GM23338 (cell line): ENCODE results near the gene HNRNPUL2. TPM values are rescaled to one million over a fixed set of nuclear protein-coding genes. Genes with fewer than 3 reads are reported as not detected.

Experiments used
- ATAC-seq: fragments of 200-7000 bp; cut with Tn5 transposase; 3 replicates; pipeline ENCODE4 v1.9.1; 2020
- DNase-seq: peaks from one replicate; pipeline ENCODE4 v3.0.0-alpha.2; 2015; ENCODE audit warnings: low spot score
- H2AFZ ChIP-seq: fragments of 200-600 bp; sonication (generic); 2 replicates; pipeline ENCODE4 v1.8.0; 2016; ENCODE audit warnings: antibody characterized with exemption, mild to moderate bottlenecking, moderate library complexity
- H3F3A ChIP-seq: fragments of 200-600 bp; sonication (generic); replicated peaks from 2 replicates; pipeline ENCODE4 v1.8.0; 2017; ENCODE audit warnings: antibody characterized with exemption, mixed run types, low read depth
- H3K27ac ChIP-seq: fragments of 200-600 bp; sonication (generic); 2 replicates; pipeline ENCODE4 v1.6.1; 2016; ENCODE audit warnings: low read depth
- H3K27me3 ChIP-seq: fragments of 200-600 bp; sonication (generic); 2 replicates; pipeline ENCODE4 v1.8.0; 2016; ENCODE audit warnings: mild to moderate bottlenecking, mixed run types, moderate library complexity; ENCODE audit not compliant: insufficient read depth
- H3K36me3 ChIP-seq: fragments of 200-600 bp; sonication (generic); 2 replicates; pipeline ENCODE4 v1.8.0; 2016; ENCODE audit warnings: mild to moderate bottlenecking; ENCODE audit not compliant: insufficient read depth
- H3K4me1 ChIP-seq: fragments of 200-600 bp; sonication (generic); 2 replicates; pipeline ENCODE4 v1.8.0; 2016; ENCODE audit warnings: mild to moderate bottlenecking, moderate library complexity; ENCODE audit not compliant: insufficient read depth
- H3K4me2 ChIP-seq: fragments of 200-600 bp; sonication (generic); 2 replicates; pipeline ENCODE4 v1.7.1; 2017; ENCODE audit warnings: mixed run types
- H3K4me3 ChIP-seq: fragments of 200-600 bp; sonication (generic); 2 replicates; pipeline ENCODE4 v1.6.1; 2016; ENCODE audit warnings: mixed run types
- H3K79me2 ChIP-seq: fragments of 200-600 bp; sonication (generic); replicated peaks from 2 replicates; pipeline ENCODE4 v1.8.0; 2017; ENCODE audit warnings: mild to moderate bottlenecking; ENCODE audit not compliant: insufficient read depth
- H3K9me2 ChIP-seq: fragments of 200-600 bp; sonication (generic); 2 replicates; pipeline ENCODE4 v1.8.0; 2017; ENCODE audit not compliant: insufficient read depth
- H4K20me1 ChIP-seq: fragments of 200-600 bp; sonication (generic); replicated peaks from 2 replicates; pipeline ENCODE4 v1.8.0; 2017; ENCODE audit warnings: mild to moderate bottlenecking; ENCODE audit not compliant: insufficient read depth
- H3K27ac Mint-ChIP-seq: 2 replicates; pipeline ENCODE4 v1.8.0; 2020; ENCODE audit warnings: inconsistent platforms, mild to moderate bottlenecking, moderate library complexity, mixed read lengths
- H3K27me3 Mint-ChIP-seq: 3 replicates; pipeline ENCODE4 v1.8.0; 2022; ENCODE audit warnings: low read depth, mild to moderate bottlenecking, moderate library complexity, mixed read lengths, inconsistent platforms; ENCODE audit not compliant: insufficient read depth, poor library complexity
- H3K36me3 Mint-ChIP-seq: 3 replicates; pipeline ENCODE4 v1.8.0; 2021; ENCODE audit warnings: low read depth, mild to moderate bottlenecking, inconsistent platforms, moderate library complexity, mixed read lengths
- H3K4me1 Mint-ChIP-seq: 3 replicates; pipeline ENCODE4 v1.8.0; 2020; ENCODE audit warnings: mild to moderate bottlenecking, inconsistent platforms, mixed read lengths
- H3K4me3 Mint-ChIP-seq: 3 replicates; pipeline ENCODE4 v1.8.0; 2021; ENCODE audit warnings: moderate library complexity, mild to moderate bottlenecking, inconsistent platforms, mixed read lengths
- H3K9me3 Mint-ChIP-seq: 3 replicates; pipeline ENCODE4 v1.8.0; 2020; ENCODE audit warnings: moderate library complexity, mild to moderate bottlenecking, inconsistent platforms, mixed read lengths
- CTCF ChIP-seq, 2 experiments: fragments of 200-600 bp in 1 of 2; sonication (generic) in 1 of 2; conservative IDR thresholded peaks; 2 replicates each; pipeline versions ENCODE4 v1.5.1 to v1.6.1; 2016 to 2017; ENCODE audit warnings: antibody characterized with exemption in 2 of 2, low read depth in 2 of 2, mild to moderate bottlenecking in 2 of 2, moderate library complexity in 1 of 2
- ETS1 ChIP-seq: IDR thresholded peaks from 2 replicates; pipeline ENCODE4 v1.6.1; 2016; ENCODE audit warnings: antibody characterized with exemption
- EZH2 ChIP-seq: fragments of 200-600 bp; sonication (generic); IDR thresholded peaks from one replicate; pipeline ENCODE4 v1.8.0; 2017; ENCODE audit warnings: antibody characterized with exemption, mild to moderate bottlenecking, low read depth; ENCODE audit not compliant: unreplicated experiment
- POLR2AphosphoS5 ChIP-seq: IDR thresholded peaks from 2 replicates; pipeline ENCODE4 v1.6.1; 2016; ENCODE audit warnings: antibody characterized with exemption, low read depth
- ZNF114 ChIP-seq: fragments of 250-450 bp; sonication (Bioruptor Pico); IDR thresholded peaks from 2 replicates; pipeline ENCODE4 v1.5.0; 2020; ENCODE audit warnings: mild to moderate bottlenecking, moderate library complexity
- ZNF331 ChIP-seq: fragments of 250-450 bp; sonication (Bioruptor Pico); IDR thresholded peaks from 2 replicates; pipeline ENCODE4 v1.5.0; 2020; ENCODE audit warnings: low read depth, mild to moderate bottlenecking, moderate library complexity
- polyA plus RNA-seq: library from polyadenylated mRNA; unstranded; fragments of >200 nt; fragmentation: Nextera tagmentation; extraction: Ambion mirVana; gene quantifications from 2 replicates; pipeline ENCODE4 v1.2.1, GENCODE V29; 2016
- total RNA-seq: library from RNA; depleted of rRNA; stranded (reverse); fragments of >200 nt; shearing (Covaris generic); gene quantifications from 2 replicates; pipeline ENCODE4 v1.2.3, GENCODE V29; 2014
- TF ChIP-seq, protein P1 (sequence below): fragments of 250-450 bp; sonication (Bioruptor Pico); IDR thresholded peaks from 2 replicates; pipeline ENCODE4 v1.5.0; 2020; ENCODE audit warnings: mild to moderate bottlenecking, moderate library complexity

HNRNPUL2 gene
- total and polyA plus RNA-seq, 2 experiments from 2014 or later, result 9.4 to 18.3 TPM

GRCh38 chr11:62728171-62728988 lies 1.1 kb upstream of the HNRNPUL2 start, which contains the start of gene TTC9C:
Gene TTC9C, plus strand, starts transcription at chr11:62728486. Its CDS starts 363 bp downstream, at chr11:62728849.
- H3K9me2 ChIP-seq, result no peaks in the 10 kb centered on the region
- H3F3A ChIP-seq, result peaks cover 35% of the 10 kb centered on the region
- peaks cover 15% of the 10 kb centered on the region for H3K36me3 ChIP-seq
- peak; percentile 94 for DNase-seq
- H2AFZ ChIP-seq, result peak within 1 kb of the TSS; percentile 33; the same call in 1 of the 2 replicates
- TF ChIP-seq POLR2AphosphoS5, result peak; percentile 76
- no peak for TF ChIP-seq CTCF (conservative IDR thresholded peaks at IDR 0.05; ENCODE audit: low read depth in 2 of 2)
- TF ChIP-seq ETS1, result peak; percentile 67; the same call in 1 of the 2 replicates
- no peaks in the 10 kb centered on the region for H3K27me3 ChIP-seq
- peak within 1 kb of the TSS; percentile 99 for H3K27ac Mint-ChIP-seq
- H3K4me1 Mint-ChIP-seq, result peaks cover 21% of the 10 kb centered on the region
- H3K27me3 Mint-ChIP-seq, result peaks cover 14% of the 10 kb centered on the region
- H3K4me3 ChIP-seq, result peak within 1 kb of the TSS; percentile 59
- H3K4me2 ChIP-seq, result peak within 1 kb of the TSS; percentile 98
- H4K20me1 ChIP-seq, result peaks cover 31% of the 10 kb centered on the region
- peaks cover 24% of the 10 kb centered on the region for H3K4me1 ChIP-seq
- peaks cover 68% of the 10 kb centered on the region for H3K79me2 ChIP-seq
- no peaks in the 10 kb centered on the region; the same call in 2 of the 3 replicates for H3K9me3 Mint-ChIP-seq
- ATAC-seq, result peak; percentile 58
- H3K36me3 Mint-ChIP-seq, result peaks cover 35% of the 10 kb centered on the region
- H3K27ac ChIP-seq, result peak within 1 kb of the TSS; percentile 97
- peak within 1 kb of the TSS; percentile 98 for H3K4me3 Mint-ChIP-seq

DNA sequence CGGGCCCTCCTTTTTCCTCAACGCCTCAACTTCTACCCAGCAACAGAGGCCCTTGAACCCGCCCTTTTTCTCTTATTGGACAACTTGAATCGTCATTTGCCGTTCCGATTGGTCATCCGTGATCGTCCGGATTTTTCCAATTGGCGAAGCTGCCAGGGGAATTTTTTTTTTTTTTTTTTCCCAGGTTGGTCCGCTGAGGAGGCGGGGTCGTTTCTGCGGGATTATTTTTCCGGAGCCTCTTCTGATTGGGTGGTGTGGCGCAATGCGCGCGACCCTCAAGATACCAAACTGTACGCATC lies 564 bp upstream of the HNRNPUL2 start:
- no peaks in the 10 kb centered on the region for H3K9me2 ChIP-seq
- peaks cover 35% of the 10 kb centered on the region for H3K36me3 Mint-ChIP-seq
- H3F3A ChIP-seq, result peaks cover 38% of the 10 kb centered on the region
- peak overlapping the region; percentile 98 for H3K4me2 ChIP-seq
- H3K36me3 ChIP-seq, result peaks cover 21% of the 10 kb centered on the region
- ATAC-seq, result peak; percentile 66
- H3K4me1 Mint-ChIP-seq, result peaks cover 21% of the 10 kb centered on the region
- peaks cover 71% of the 10 kb centered on the region for H3K79me2 ChIP-seq
- H4K20me1 ChIP-seq, result peaks cover 32% of the 10 kb centered on the region
- no peaks in the 10 kb centered on the region for H3K27me3 ChIP-seq
- no peaks in the 10 kb centered on the region; the same call in 2 of the 3 replicates for H3K9me3 Mint-ChIP-seq
- peak overlapping the region; percentile 99 for H3K27ac Mint-ChIP-seq
- DNase-seq, result peak; percentile 99
- H3K27ac ChIP-seq, result peak overlapping the region; percentile 97
- peaks cover 24% of the 10 kb centered on the region for H3K4me1 ChIP-seq
- H2AFZ ChIP-seq, result no peak overlapping the region
- H3K27me3 Mint-ChIP-seq, result peaks cover 14% of the 10 kb centered on the region
- H3K4me3 Mint-ChIP-seq, result peak overlapping the region; percentile 98
- peak overlapping the region; percentile 59 for H3K4me3 ChIP-seq
- no peak for TF ChIP-seq ZNF331
- TF ChIP-seq, protein P1, sequence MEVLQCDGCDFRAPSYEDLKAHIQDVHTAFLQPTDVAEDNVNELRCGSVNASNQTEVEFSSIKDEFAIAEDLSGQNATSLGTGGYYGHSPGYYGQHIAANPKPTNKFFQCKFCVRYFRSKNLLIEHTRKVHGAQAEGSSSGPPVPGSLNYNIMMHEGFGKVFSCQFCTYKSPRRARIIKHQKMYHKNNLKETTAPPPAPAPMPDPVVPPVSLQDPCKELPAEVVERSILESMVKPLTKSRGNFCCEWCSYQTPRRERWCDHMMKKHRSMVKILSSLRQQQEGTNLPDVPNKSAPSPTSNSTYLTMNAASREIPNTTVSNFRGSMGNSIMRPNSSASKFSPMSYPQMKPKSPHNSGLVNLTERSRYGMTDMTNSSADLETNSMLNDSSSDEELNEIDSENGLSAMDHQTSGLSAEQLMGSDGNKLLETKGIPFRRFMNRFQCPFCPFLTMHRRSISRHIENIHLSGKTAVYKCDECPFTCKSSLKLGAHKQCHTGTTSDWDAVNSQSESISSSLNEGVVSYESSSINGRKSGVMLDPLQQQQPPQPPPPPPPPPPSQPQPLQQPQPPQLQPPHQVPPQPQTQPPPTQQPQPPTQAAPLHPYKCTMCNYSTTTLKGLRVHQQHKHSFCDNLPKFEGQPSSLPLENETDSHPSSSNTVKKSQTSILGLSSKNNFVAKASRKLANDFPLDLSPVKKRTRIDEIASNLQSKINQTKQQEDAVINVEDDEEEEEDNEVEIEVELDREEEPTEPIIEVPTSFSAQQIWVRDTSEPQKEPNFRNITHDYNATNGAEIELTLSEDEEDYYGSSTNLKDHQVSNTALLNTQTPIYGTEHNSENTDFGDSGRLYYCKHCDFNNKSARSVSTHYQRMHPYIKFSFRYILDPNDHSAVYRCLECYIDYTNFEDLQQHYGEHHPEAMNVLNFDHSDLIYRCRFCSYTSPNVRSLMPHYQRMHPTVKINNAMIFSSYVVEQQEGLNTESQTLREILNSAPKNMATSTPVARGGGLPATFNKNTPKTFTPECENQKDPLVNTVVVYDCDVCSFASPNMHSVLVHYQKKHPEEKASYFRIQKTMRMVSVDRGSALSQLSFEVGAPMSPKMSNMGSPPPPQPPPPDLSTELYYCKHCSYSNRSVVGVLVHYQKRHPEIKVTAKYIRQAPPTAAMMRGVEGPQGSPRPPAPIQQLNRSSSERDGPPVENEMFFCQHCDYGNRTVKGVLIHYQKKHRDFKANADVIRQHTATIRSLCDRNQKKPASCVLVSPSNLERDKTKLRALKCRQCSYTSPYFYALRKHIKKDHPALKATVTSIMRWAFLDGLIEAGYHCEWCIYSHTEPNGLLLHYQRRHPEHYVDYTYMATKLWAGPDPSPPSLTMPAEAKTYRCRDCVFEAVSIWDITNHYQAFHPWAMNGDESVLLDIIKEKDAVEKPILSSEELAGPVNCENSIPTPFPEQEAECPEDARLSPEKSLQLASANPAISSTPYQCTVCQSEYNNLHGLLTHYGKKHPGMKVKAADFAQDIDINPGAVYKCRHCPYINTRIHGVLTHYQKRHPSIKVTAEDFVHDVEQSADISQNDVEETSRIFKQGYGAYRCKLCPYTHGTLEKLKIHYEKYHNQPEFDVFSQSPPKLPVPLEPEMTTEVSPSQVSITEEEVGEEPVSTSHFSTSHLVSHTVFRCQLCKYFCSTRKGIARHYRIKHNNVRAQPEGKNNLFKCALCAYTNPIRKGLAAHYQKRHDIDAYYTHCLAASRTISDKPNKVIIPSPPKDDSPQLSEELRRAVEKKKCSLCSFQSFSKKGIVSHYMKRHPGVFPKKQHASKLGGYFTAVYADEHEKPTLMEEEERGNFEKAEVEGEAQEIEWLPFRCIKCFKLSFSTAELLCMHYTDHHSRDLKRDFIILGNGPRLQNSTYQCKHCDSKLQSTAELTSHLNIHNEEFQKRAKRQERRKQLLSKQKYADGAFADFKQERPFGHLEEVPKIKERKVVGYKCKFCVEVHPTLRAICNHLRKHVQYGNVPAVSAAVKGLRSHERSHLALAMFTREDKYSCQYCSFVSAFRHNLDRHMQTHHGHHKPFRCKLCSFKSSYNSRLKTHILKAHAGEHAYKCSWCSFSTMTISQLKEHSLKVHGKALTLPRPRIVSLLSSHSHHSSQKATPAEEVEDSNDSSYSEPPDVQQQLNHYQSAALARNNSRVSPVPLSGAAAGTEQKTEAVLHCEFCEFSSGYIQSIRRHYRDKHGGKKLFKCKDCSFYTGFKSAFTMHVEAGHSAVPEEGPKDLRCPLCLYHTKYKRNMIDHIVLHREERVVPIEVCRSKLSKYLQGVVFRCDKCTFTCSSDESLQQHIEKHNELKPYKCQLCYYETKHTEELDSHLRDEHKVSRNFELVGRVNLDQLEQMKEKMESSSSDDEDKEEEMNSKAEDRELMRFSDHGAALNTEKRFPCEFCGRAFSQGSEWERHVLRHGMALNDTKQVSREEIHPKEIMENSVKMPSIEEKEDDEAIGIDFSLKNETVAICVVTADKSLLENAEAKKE (CRISPR knock-in tag), result no peak
- TF ChIP-seq CTCF (conservative IDR thresholded peaks at IDR 0.05; ENCODE audit: low read depth in 2 of 2), result no peak
- no peak for TF ChIP-seq EZH2
- no peak for TF ChIP-seq ZNF114 (CRISPR knock-in tag)
